HepG2 (cell line): Measurements from ENCODE around the gene MAP2K2. TPM values are rescaled to one million over a fixed set of nuclear protein-coding genes. Genes with fewer than 3 reads are reported as not detected.

Experiments
- ARNT2 ChIP-seq: sonication (generic); formaldehyde crosslinking; IDR thresholded peaks from 2 replicates; pipeline ENCODE4 v1.8.0; 2022; ENCODE audit warnings: mild to moderate bottlenecking, low read depth, missing genetic modification reagents, moderate library complexity
- BHLHE40 ChIP-seq: IDR thresholded peaks from 2 replicates; pipeline ENCODE4 v1.6.1; 2011; ENCODE audit warnings: low read length, improper control_type of control experiment
- DNMT3B ChIP-seq: conservative IDR thresholded peaks from 2 replicates; pipeline ENCODE4 v1.6.1; 2016; ENCODE audit warnings: missing biosample characterization, control low read depth
- HDAC1 ChIP-seq: sonication (generic); formaldehyde crosslinking; IDR thresholded peaks from 2 replicates; pipeline ENCODE4 v1.5.1; 2020; ENCODE audit warnings: mild to moderate bottlenecking, missing genetic modification reagents
- HHEX ChIP-seq: IDR thresholded peaks from 2 replicates; pipeline ENCODE4 v1.6.1; 2016; ENCODE audit warnings: control low read depth
- HNF4G ChIP-seq, 2 experiments: sonication (generic) in 1 of 2; formaldehyde crosslinking in 1 of 2; IDR thresholded peaks; 2 replicates each; pipeline versions ENCODE4 v1.4.0 to v1.6.1; 2011 to 2020; ENCODE audit warnings: borderline replicate concordance in 2 of 2, low read depth in 2 of 2, mild to moderate bottlenecking in 2 of 2, low read length in 1 of 2, missing genetic modification reagents in 1 of 2, moderate library complexity in 1 of 2
- NR2F6 ChIP-seq, 2 experiments: IDR thresholded peaks; 2 replicates each; pipeline ENCODE4 v1.6.1; 2016; ENCODE audit warnings: antibody characterized with exemption in 1 of 2, mild to moderate bottlenecking in 1 of 2
- TARDBP ChIP-seq: sonication (generic); formaldehyde crosslinking; IDR thresholded peaks from 2 replicates; pipeline ENCODE4 v1.8.0; 2022; ENCODE audit warnings: mild to moderate bottlenecking, missing genetic modification reagents
- ZFP90 ChIP-seq: sonication (generic); formaldehyde crosslinking; IDR thresholded peaks from 2 replicates; pipeline ENCODE4 v1.8.0; 2022; ENCODE audit warnings: missing genetic modification reagents, mild to moderate bottlenecking, inconsistent platforms, borderline replicate concordance
- ZKSCAN1 ChIP-seq: fragments of 150-350 bp; IDR thresholded peaks from 2 replicates; pipeline ENCODE4 v1.6.1; 2014; ENCODE audit warnings: low read length
- ZNF326 ChIP-seq: sonication (generic); formaldehyde crosslinking; IDR thresholded peaks from 2 replicates; pipeline ENCODE4 v1.4.0; 2020; ENCODE audit warnings: missing genetic modification reagents, borderline replicate concordance
- ZNF335 ChIP-seq: sonication (generic); formaldehyde crosslinking; IDR thresholded peaks from 2 replicates; pipeline ENCODE4 v1.4.0; 2020; ENCODE audit warnings: missing genetic modification reagents
- ZNF672 ChIP-seq: sonication (generic); formaldehyde crosslinking; IDR thresholded peaks from 2 replicates; pipeline ENCODE4 v1.8.1; 2022; ENCODE audit warnings: missing genetic modification reagents
- ZNF724P ChIP-seq: sonication (generic); formaldehyde crosslinking; IDR thresholded peaks from 2 replicates; pipeline ENCODE4 v1.8.0; 2022; ENCODE audit warnings: missing genetic modification reagents, borderline replicate concordance
- polyA plus RNA-seq, 8 experiments: library from polyadenylated mRNA; depleted of rRNA in 3 of 8; stranded (reverse) in 7 of 8; unstranded in 1 of 8; fragments of >200 nt; fragmentation: Illumina TruSeq in 4 of 8; extraction: Trizol in 4 of 8; gene quantifications; 2 replicates each; pipeline versions ENCODE4 v1.2.1 to v1.2.3, GENCODE V29; 2011 to 2016; ENCODE audit warnings: low read depth in 4 of 8, missing spikeins in 1 of 8, mixed read lengths in 1 of 8; ENCODE audit not compliant: insufficient read depth in 1 of 8
- total RNA-seq, 5 experiments: library from RNA; depleted of rRNA; stranded (reverse); fragments of >200 nt; fragmentation: Illumina TruSeq; extraction: Trizol; gene quantifications; 2 replicates each; pipeline ENCODE4 v1.2.3, GENCODE V29; 2016; ENCODE audit warnings: low read depth in 1 of 5
- TF ChIP-seq, protein P1 (sequence below): sonication (generic); formaldehyde crosslinking; IDR thresholded peaks from 2 replicates; pipeline ENCODE4 v1.5.0; 2020; ENCODE audit warnings: missing genetic modification reagents, mild to moderate bottlenecking, borderline replicate concordance
- TF ChIP-seq, protein P2 (sequence below): IDR thresholded peaks from 2 replicates; pipeline ENCODE4 v1.6.1; 2016; ENCODE audit warnings: missing biosample characterization, missing genetic modification reagents, low read depth
- TF ChIP-seq, protein P3 (sequence below): sonication (generic); formaldehyde crosslinking; IDR thresholded peaks from 2 replicates; pipeline ENCODE4 v1.5.1; 2020; ENCODE audit warnings: missing genetic modification reagents, mild to moderate bottlenecking, borderline replicate concordance
- TF ChIP-seq, protein P4 (sequence below): sonication (generic); formaldehyde crosslinking; IDR thresholded peaks from 2 replicates; pipeline ENCODE4 v1.8.1; 2023; ENCODE audit warnings: mild to moderate bottlenecking, inconsistent platforms, moderate library complexity, missing genetic modification reagents, borderline replicate concordance
- TF ChIP-seq, protein P5 (sequence below): sonication (generic); formaldehyde crosslinking; IDR thresholded peaks from 2 replicates; pipeline ENCODE4 v1.5.0; 2020; ENCODE audit warnings: mild to moderate bottlenecking, missing genetic modification reagents

MAP2K2 gene
- total and polyA plus RNA-seq, 2 of the 13 experiments (the other 11 are each of a cell fraction or from before 2014, with no cell fraction given), result 70.3 to 80.9 TPM

DNA sequence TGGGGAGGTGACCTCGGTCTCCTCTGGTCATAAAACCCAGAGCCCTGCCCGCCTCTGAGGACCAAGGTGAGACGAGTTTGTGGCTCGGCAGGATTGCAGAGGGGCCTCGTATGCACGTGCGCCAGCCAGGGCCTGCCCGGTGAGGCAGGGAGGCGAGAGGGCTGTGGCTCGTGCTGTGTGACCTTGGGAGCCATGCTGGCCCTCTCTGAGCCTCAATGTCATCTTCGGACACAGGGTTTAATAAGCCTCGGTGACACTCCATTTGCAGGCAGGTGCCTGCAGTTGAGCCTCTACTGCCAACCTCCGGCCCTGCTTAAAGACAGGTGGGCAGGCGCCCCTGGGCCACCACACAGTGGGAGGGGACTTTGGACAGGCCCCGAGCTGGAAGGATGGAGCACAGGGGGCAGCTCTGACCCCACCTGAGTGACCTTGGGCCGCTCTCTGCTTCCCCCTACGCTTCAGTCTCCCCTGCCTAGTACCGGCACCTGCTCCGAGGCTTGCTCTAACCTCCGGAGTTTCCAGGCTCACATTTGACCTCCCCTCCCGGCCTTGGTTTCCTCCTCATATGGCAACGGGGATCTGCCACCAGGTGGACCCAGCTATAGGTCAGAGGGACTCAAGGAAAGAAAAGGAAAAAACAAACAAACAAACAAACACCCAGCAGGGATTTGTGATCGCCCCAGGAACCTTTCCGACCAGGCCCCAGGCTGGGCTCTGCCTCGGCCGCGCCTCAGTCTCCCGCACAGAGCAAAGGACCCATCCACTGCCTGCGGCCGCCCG, 60.4 kb downstream of the MAP2K2 start (continued):
- TF ChIP-seq TARDBP (CRISPR knock-in tag), result peak; percentile 34; the same call in 1 of the 2 replicates
- peak; percentile 48; the same call in 1 of the 2 replicates for TF ChIP-seq ZFP90 (CRISPR knock-in tag)
- TF ChIP-seq, protein P1, sequence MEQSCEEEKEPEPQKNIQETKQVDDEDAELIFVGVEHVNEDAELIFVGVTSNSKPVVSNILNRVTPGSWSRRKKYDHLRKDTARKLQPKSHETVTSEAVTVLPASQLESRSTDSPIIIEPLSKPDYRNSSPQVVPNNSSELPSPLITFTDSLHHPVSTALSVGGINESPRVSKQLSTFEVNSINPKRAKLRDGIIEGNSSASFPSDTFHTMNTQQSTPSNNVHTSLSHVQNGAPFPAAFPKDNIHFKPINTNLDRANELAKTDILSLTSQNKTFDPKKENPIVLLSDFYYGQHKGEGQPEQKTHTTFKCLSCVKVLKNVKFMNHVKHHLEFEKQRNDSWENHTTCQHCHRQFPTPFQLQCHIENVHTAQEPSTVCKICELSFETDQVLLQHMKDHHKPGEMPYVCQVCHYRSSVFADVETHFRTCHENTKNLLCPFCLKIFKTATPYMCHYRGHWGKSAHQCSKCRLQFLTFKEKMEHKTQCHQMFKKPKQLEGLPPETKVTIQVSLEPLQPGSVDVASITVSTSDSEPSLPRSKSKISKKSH (CRISPR knock-in tag), result no peak
- TF ChIP-seq ZNF326, result 0 out of 2 replicates have a peak, but pooled peaks have one; percentile 19
- peak; percentile 10; the same call in 1 of the 2 replicates for TF ChIP-seq HNF4G (IDR thresholded peaks at IDR 0.05; ENCODE audit: borderline replicate concordance, low read depth, low read length)
- peak; percentile 14; the same call in 1 of the 2 replicates for TF ChIP-seq HNF4G (CRISPR knock-in tag; IDR thresholded peaks at IDR 0.05; ENCODE audit: borderline replicate concordance, low read depth)
- no peak for TF ChIP-seq ZKSCAN1
- TF ChIP-seq, protein P2, sequence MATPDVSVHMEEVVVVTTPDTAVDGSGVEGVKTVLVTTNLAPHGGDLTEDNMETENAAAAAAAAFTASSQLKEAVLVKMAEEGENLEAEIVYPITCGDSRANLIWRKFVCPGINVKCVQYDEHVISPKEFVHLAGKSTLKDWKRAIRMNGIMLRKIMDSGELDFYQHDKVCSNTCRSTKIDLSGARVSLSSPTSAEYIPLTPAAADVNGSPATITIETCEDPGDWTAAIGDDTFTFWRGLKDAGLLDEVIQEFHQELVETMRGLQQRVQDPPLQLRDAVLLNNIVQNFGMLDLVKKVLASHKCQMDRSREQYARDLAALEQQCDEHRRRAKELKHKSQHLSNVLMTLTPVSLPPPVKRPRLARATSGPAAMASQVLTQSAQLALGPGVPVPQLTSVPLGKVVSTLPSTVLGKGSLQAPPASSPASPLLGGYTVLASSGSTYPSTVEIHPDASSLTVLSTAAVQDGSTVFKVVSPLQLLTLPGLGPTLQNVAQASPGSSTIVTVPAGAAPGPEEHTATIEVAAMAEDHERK, result no peak
- 0 out of 2 replicates have a peak, but pooled peaks have one; percentile 16 for TF ChIP-seq NR2F6 (IDR thresholded peaks at IDR 0.05)
- TF ChIP-seq NR2F6 (CRISPR knock-in tag; IDR thresholded peaks at IDR 0.05), result peak; percentile 68
- no peak for TF ChIP-seq DNMT3B (CRISPR knock-in tag)
- TF ChIP-seq BHLHE40, result peak; percentile 56; the same call in 1 of the 2 replicates
- TF ChIP-seq, protein P3, sequence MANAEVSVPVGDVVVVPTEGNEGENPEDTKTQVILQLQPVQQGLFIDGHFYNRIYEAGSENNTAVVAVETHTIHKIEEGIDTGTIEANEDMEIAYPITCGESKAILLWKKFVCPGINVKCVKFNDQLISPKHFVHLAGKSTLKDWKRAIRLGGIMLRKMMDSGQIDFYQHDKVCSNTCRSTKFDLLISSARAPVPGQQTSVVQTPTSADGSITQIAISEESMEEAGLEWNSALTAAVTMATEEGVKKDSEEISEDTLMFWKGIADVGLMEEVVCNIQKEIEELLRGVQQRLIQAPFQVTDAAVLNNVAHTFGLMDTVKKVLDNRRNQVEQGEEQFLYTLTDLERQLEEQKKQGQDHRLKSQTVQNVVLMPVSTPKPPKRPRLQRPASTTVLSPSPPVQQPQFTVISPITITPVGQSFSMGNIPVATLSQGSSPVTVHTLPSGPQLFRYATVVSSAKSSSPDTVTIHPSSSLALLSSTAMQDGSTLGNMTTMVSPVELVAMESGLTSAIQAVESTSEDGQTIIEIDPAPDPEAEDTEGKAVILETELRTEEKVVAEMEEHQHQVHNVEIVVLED (CRISPR knock-in tag), result no peak
- TF ChIP-seq ZNF724P, result peak; percentile 20; the same call in 1 of the 2 replicates
- TF ChIP-seq, protein P4, sequence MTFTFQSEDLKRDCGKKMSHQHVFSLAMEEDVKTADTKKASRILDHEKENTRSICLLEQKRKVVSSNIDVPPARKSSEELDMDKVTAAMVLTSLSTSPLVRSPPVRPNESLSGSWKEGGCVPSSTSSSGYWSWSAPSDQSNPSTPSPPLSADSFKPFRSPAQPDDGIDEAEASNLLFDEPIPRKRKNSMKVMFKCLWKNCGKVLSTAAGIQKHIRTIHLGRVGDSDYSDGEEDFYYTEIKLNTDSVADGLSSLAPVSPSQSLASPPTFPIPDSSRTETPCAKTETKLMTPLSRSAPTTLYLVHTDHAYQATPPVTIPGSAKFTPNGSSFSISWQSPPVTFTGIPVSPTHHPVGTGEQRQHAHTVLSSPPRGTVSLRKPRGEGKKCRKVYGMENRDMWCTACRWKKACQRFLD (CRISPR knock-in tag), result no peak
- 0 out of 2 replicates have a peak, but pooled peaks have one; percentile 31 for TF ChIP-seq ARNT2
- peak; percentile 71 for TF ChIP-seq HDAC1 (CRISPR knock-in tag)
- TF ChIP-seq, protein P5, sequence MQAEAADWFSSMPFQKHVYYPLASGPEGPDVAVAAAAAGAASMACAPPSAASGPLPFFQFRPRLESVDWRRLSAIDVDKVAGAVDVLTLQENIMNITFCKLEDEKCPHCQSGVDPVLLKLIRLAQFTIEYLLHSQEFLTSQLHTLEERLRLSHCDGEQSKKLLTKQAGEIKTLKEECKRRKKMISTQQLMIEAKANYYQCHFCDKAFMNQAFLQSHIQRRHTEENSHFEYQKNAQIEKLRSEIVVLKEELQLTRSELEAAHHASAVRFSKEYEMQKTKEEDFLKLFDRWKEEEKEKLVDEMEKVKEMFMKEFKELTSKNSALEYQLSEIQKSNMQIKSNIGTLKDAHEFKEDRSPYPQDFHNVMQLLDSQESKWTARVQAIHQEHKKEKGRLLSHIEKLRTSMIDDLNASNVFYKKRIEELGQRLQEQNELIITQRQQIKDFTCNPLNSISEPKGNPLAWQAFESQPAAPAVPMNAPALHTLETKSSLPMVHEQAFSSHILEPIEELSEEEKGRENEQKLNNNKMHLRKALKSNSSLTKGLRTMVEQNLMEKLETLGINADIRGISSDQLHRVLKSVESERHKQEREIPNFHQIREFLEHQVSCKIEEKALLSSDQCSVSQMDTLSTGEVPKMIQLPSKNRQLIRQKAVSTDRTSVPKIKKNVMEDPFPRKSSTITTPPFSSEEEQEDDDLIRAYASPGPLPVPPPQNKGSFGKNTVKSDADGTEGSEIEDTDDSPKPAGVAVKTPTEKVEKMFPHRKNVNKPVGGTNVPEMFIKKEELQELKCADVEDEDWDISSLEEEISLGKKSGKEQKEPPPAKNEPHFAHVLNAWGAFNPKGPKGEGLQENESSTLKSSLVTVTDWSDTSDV (CRISPR knock-in tag), result no peak
- peak; percentile 61; the same call in 1 of the 2 replicates for TF ChIP-seq ZNF335 (CRISPR knock-in tag)
- TF ChIP-seq HHEX (CRISPR knock-in tag), result no peak
- TF ChIP-seq ZNF672, result no peak
